ENCODE data around the gene CUL1. TPM values are rescaled to one million over a fixed set of nuclear protein-coding genes. Genes with fewer than 3 reads are reported as not detected.

CUL1 gene
- total RNA-seq, 1 experiment from 2014 or later = 56.0 TPM

GRCh38 chr7:148761499-148762278 is 63.0 kb downstream of the CUL1 start:
- DNase-seq (ENCODE audit: low spot score) = no peak

DNA sequence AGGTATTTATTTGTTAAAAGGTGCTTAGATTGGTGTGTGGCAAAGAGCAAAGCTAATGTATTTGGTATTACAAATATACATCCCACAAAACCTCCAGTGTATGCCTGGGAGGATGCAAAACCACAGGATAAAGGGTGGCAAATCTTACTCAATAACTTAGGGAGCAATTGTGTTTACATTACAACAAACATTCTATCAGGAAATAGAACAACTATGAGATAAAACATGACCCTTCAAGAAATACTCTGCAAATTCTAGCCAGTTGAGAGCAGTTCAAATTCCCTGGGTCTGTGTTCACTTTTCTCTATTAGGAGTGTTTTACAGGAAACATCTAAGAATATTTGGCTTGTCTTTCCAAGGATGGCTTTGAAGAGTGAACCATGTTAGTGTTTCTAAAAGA is 64.9 kb downstream of the CUL1 start:
- no peak for DNase-seq (ENCODE audit: low spot score)

DNA sequence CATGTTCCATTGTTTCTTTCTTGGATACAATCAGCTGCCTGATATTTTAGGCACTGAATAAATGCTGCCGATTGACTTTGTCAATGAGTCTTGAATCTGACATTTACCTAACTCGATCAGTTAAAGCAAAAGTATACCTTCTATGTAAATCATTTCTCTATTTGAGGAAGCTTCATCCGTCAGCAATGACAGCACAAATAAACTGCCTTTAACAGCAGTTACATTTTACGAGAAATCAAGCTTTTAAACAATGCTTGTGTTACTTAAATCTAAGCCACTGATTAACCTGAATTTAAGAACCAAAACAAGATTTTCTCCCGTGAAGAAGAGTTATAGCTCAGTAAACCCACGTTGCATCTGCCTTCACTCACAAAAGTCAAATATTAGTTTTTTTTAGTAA is 71.3 kb downstream of the CUL1 start:
- no peak for DNase-seq (ENCODE audit: low spot score)

DNA sequence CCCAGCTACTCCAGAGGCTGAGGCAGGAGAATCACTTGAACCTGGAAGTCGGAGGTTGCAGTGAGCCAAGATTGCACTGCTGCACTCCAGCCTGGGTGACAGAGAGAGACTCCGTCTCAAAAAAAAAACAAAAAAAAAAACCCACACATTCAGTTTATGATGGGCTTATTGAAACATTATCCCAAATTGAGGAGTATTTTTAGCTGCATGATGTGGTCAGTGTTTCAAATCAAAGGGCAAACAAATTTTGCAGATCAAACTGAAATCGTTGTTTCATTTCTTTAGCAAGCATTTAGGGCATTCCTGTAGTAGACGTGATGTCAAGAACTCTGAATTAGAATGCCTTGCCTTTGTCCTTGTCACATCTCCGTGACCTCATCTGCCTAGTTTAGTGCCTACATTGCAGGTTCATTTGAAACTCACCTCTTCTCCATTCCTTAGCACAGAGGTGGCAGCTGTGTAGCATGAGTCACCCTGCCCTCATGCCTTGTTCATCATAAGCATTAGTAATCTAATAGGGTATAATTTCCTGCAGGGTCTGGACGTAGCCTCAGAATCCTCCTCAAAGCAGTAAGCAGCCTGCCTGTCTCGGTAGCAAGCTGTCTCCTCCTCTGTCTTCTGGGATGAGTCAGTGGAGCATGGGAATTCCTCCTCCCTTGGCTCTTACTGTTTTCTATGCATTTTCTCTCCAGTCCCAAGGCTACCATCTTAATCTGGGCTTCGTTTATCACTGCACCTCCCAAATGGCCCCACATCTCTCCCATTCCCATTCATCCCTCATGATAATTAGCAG is 73.8 kb downstream of the CUL1 start:
- DNase-seq (ENCODE audit: low spot score) = peak; percentile 84

- DNase-seq (ENCODE audit: low spot score) = peak; percentile 13
These were observed 74.6 kb downstream of the CUL1 start for GRCh38 chr7:148773334-148773733.

- DNase-seq (ENCODE audit: low spot score) = no peak
These were observed 75.8 kb downstream of the CUL1 start for GRCh38 chr7:148774471-148774870.

GRCh38 chr7:148782757-148783456 is 84.2 kb downstream of the CUL1 start:
- no peak for DNase-seq (ENCODE audit: low spot score)

DNA sequence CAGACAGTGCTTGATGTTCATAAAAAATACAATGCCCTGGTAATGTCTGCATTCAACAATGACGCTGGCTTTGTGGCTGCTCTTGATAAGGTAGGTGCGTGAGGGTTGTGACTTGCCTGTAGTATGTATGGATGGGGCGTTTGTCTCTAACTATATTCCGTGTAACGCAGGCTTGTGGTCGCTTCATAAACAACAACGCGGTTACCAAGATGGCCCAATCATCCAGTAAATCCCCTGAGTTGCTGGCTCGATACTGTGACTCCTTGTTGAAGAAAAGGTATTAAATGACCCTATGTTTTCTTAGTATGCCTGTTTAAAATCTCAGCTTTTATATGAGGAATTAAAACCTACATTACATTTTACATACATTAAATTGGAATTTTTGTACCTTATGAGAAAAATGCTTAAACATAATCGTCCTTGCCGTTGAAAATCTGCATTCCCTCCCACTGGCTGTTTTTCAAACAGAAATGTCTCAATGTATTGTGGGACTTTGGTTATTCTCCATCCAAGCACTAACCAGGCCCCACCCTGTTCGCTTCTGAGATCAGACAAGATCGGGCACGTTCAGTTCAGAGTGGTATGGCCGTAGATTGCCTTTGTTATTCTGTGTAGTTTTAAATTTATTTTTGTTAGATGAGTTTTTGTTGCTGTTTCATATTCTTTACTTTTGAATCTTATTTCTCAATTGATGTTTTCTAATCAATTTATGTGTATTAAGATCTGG is 85.3 kb downstream of the CUL1 start:
- no peak for DNase-seq (ENCODE audit: low spot score)

DNA sequence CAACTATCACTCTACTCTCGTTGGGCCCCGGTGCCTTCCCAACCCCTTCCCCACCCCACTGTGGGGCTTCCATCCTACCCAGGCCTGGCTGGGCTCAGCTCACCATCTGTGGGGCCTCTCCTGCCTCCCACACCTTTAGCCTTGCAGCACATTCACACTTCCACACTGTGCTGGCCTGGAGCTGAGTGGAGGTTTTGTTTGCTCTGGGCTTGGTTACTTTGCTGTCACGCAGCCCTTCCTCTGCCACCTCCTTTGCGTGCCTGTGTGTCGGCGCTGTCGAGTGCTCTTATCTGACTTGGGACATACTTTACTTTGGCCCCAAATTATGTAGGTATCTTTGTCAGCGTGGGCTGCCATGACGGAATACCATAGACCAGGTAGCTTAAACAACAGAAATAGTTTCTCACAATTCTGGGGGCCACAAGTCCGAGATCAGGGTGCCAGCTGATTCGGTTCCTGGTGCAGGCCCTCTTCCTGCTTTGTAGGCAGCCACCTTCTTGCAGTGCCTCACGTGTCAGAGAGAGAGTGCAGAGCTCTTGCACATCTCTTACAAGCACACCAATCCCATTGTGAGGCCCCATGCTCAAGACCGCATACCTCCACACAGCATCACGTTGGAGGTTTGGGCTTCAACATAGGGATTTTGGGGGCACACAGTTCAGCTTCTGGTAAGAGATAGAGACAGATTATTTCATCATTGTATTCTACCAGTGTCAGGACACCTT is 89.0 kb downstream of the CUL1 start:
- no peak for DNase-seq (ENCODE audit: low spot score)

- DNase-seq (ENCODE audit: low spot score) = no peak
These were observed 90.5 kb downstream of the CUL1 start for GRCh38 chr7:148789220-148789619.

DNA sequence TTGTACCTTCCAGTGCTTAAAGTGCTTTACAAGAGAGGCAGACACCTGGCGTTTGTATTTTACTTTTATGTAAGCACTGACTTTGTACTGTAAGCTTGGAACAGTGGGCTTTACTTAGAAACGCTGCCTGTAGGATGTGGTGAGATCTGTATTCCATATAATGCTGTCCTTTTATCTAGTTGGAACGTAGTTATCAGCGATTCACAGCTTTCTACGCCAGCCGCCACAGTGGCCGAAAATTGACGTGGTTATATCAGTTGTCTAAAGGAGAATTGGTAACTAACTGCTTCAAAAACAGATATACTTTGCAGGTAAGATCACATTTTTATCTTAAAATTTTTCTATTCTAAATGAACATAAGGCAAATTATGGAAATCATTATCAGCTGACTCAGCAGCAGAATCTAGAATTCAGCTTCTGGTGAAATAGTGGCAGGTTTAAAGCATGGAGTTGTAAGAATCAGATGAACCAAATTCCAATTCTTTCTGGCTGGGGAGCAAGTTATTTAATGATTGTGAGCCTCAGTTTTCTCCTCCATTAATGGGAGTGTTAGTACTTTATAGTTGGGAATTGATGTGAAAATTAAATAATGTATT is 91.5 kb downstream of the CUL1 start:
- no peak for DNase-seq (ENCODE audit: low spot score)

- DNase-seq (ENCODE audit: low spot score) = no peak
These were observed 92.1 kb downstream of the CUL1 start for GRCh38 chr7:148790850-148791249.

DNA sequence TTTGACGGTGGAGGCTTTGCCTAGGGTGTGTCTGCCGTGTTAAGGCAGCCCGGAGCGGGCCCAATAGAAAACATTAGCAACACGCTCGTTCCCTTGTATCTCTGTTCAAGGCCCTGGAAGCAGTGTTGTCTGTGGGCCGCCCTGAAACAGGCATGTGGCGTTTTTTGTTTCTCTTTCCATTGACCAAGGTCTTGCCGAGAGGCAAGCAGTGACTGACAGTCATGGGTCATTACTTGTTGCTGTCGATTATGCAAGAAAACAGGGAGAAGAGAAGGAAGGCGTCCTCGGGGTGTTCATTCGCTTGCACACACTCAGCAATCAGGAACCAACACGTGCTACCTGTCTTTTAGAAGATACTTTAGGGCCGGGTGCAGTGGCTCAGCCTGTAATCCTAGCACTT is 92.8 kb downstream of the CUL1 start:
- no peak for DNase-seq (ENCODE audit: low spot score)

GRCh38 chr7:148793590-148793989 is 94.9 kb downstream of the CUL1 start:
- no peak for DNase-seq (ENCODE audit: low spot score)

GRCh38 chr7:148794476-148794875 is 95.8 kb downstream of the CUL1 start:
- DNase-seq (ENCODE audit: low spot score) = no peak

DNA sequence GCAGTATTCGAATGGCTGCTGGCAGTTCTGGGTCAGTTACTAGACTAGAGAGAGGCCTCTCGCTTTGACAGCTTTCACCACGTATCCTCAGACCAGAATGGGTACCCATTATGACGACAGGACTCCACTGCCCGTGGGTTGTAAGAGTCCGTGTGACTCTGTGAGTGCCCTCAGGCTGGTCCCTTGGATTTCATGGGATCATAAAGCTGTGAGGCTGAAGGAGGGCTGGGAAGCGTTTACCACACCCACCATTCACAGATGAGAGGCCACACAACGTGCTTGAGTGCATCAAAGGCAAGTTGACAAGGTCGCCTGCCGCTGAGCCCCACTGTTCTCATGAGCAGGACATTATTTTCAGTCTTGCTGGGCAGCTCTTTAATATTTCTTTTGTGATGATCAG is 98.1 kb downstream of the CUL1 start:
- DNase-seq (ENCODE audit: low spot score) = no peak

- DNase-seq (ENCODE audit: low spot score) = no peak
These were observed 101.3 kb downstream of the CUL1 start for GRCh38 chr7:148799893-148800555.

DNA sequence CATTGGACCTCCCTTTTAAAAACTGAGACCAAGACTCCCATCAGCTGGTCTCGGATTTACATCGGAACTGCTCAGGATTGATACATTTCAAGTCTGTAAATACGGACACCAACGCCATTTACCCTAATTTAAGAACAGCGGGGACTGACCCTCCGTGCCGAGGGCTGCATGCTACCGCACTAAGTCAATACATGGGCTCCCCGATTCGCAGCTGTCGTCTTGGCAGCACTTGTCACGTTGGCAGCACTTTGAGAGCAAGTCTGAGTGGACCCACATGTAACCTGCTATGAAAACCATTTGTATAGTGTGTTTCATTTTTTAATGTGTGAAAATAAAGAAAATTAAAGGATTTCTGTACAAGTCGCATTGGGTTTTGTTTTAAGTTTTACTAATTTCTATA is 102.0 kb downstream of the CUL1 start:
- no peak for DNase-seq (ENCODE audit: low spot score)

GRCh38 chr7:148802101-148802493 is 103.4 kb downstream of the CUL1 start:
- DNase-seq (ENCODE audit: low spot score) = no peak

DNA sequence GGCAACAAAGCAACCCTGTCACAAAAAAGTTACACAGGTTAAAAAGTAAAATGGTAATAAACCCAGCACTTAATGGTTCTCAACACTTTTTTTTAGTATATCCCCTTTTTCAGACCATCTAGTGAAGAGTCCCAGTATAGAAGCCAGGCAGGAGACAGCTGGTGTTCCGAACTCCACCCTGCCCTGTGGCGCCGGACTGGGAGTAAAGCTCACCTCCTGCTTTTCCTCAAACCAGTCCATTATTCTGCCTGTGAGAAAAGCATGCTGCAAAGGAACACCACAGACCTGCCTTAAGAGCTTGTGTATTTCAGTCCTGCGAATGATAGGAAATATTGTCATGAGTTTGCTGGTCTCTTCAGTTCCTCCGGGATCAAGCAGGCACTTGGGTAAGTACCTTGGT is 104.4 kb downstream of the CUL1 start:
- DNase-seq (ENCODE audit: low spot score) = no peak

Data from H4 (cell line).